ENCODE measurements around the gene SLC5A6.

The SLC5A6 gene

GRCh38 chr2:27162151-27163121 is 49.6 kb downstream of the SLC5A6 start:
- H3K27ac ChIP-seq (replicated peaks; ENCODE audit: low read length), result no peak overlapping the region
- no peak overlapping the region for H2BK120ac ChIP-seq (ENCODE audit: low read depth, low read length)
- H3K4me1 ChIP-seq (ENCODE audit: control insufficient read depth in 2 of 2, insufficient read depth in 1 of 2, low read depth in 1 of 2, low read length in 2 of 2), result no peaks in the 10 kb centered on the region
- H3K79me1 ChIP-seq (ENCODE audit: low read depth, low read length), result no peaks in the 10 kb centered on the region
- no peak overlapping the region for H2AK5ac ChIP-seq (ENCODE audit: low read depth, low read length)
- H4K91ac ChIP-seq (ENCODE audit: low read depth, low read length, poor library complexity), result no peak overlapping the region
- WGBS, 2 donors (ENCODE audit: extremely low coverage in 2 of 2, insufficient read length in 2 of 2, insufficient replicate concordance in 1 of 2), result no CpG with 5 or more reads among the region's 15 CpGs
- H2BK5ac ChIP-seq (ENCODE audit: low read length), result no peak overlapping the region
- no peak overlapping the region for H3K18ac ChIP-seq (ENCODE audit: low read length)
- H3K23ac ChIP-seq (ENCODE audit: low read depth, low read length, poor library complexity), result no peak overlapping the region
- no peaks in the 10 kb centered on the region for H3K36me3 ChIP-seq (replicated peaks in 1 of 2; ENCODE audit: control insufficient read depth in 2 of 2, insufficient read depth in 2 of 2, low read length in 2 of 2)
- no peak overlapping the region for H3K4ac ChIP-seq (ENCODE audit: low read length)
- DNase-seq (ENCODE audit: low spot score), result no peak
- H3K27me3 ChIP-seq (ENCODE audit: control insufficient read depth in 3 of 3, insufficient read depth in 3 of 3, low read depth in 1 of 3, low read length in 3 of 3), result peaks cover 0 to 55% (median 0%) of the 10 kb centered on the region in 3 experiments
- no peak overlapping the region for H2AFZ ChIP-seq (ENCODE audit: low read length)
- no peak overlapping the region for H2BK15ac ChIP-seq (ENCODE audit: low read length)
- H3K4me2 ChIP-seq (ENCODE audit: insufficient read depth, low read length, poor library complexity, severe bottlenecking), result no peak overlapping the region
- no peak overlapping the region for H3K14ac ChIP-seq (ENCODE audit: low read length)
- no peak overlapping the region for H3K4me3 ChIP-seq (ENCODE audit: low read length in 2 of 2)
- H4K8ac ChIP-seq (ENCODE audit: low read depth, low read length), result no peak overlapping the region
- H3K9me3 ChIP-seq (replicated peaks in 1 of 2; ENCODE audit: control insufficient read depth in 2 of 2, insufficient read depth in 1 of 2, low read depth in 1 of 2, low read length in 2 of 2), result no peaks in the 10 kb centered on the region
- no peak overlapping the region for H2BK12ac ChIP-seq (ENCODE audit: low read length)
- H3K9ac ChIP-seq (ENCODE audit: low read depth, low read length, poor library complexity), result no peak overlapping the region

- H3K27ac ChIP-seq (replicated peaks; ENCODE audit: low read length), result no peak overlapping the region
- H3K4me3 ChIP-seq (ENCODE audit: low read length in 2 of 2), result no peak overlapping the region
- no peak overlapping the region for H2AK5ac ChIP-seq (ENCODE audit: low read depth, low read length)
- H2BK15ac ChIP-seq (ENCODE audit: low read length), result no peak overlapping the region
- H2BK5ac ChIP-seq (ENCODE audit: low read length), result no peak overlapping the region
- H3K36me3 ChIP-seq (replicated peaks in 1 of 2; ENCODE audit: control insufficient read depth in 2 of 2, insufficient read depth in 2 of 2, low read length in 2 of 2), result no peaks in the 10 kb centered on the region
- no peak overlapping the region for H2BK120ac ChIP-seq (ENCODE audit: low read depth, low read length)
- no peaks in the 10 kb centered on the region for H3K79me1 ChIP-seq (ENCODE audit: low read depth, low read length)
- peaks cover 0 to under 1% of the 10 kb centered on the region in 2 donors for H3K4me1 ChIP-seq (ENCODE audit: control insufficient read depth in 2 of 2, insufficient read depth in 1 of 2, low read depth in 1 of 2, low read length in 2 of 2)
- H3K14ac ChIP-seq (ENCODE audit: low read length), result no peak overlapping the region
- no peak overlapping the region for H3K23ac ChIP-seq (ENCODE audit: low read depth, low read length, poor library complexity)
- no peak overlapping the region for H3K4me2 ChIP-seq (ENCODE audit: insufficient read depth, low read length, poor library complexity, severe bottlenecking)
- H3K9ac ChIP-seq (ENCODE audit: low read depth, low read length, poor library complexity), result no peak overlapping the region
- no CpG with 5 or more reads among the region's 9 CpGs for WGBS, 2 donors (ENCODE audit: extremely low coverage in 2 of 2, insufficient read length in 2 of 2, insufficient replicate concordance in 1 of 2)
- H3K18ac ChIP-seq (ENCODE audit: low read length), result no peak overlapping the region
- H2AFZ ChIP-seq (ENCODE audit: low read length), result no peak overlapping the region
- no peaks in the 10 kb centered on the region for H3K9me3 ChIP-seq (replicated peaks in 1 of 2; ENCODE audit: control insufficient read depth in 2 of 2, insufficient read depth in 1 of 2, low read depth in 1 of 2, low read length in 2 of 2)
- H3K27me3 ChIP-seq (ENCODE audit: control insufficient read depth in 3 of 3, insufficient read depth in 3 of 3, low read depth in 1 of 3, low read length in 3 of 3), result peaks cover 0 to 36% (median 0%) of the 10 kb centered on the region in 3 experiments
- H4K91ac ChIP-seq (ENCODE audit: low read depth, low read length, poor library complexity), result no peak overlapping the region
- no peak overlapping the region for H4K8ac ChIP-seq (ENCODE audit: low read depth, low read length)
- no peak for DNase-seq (ENCODE audit: low spot score)
- H3K4ac ChIP-seq (ENCODE audit: low read length), result no peak overlapping the region
- no peak overlapping the region for H2BK12ac ChIP-seq (ENCODE audit: low read length)
These were observed 51.9 kb downstream of the SLC5A6 start for GRCh38 chr2:27160191-27160590.

GRCh38 chr2:27159271-27159670 is 52.8 kb downstream of the SLC5A6 start:
- no peak overlapping the region for H3K27ac ChIP-seq (replicated peaks; ENCODE audit: low read length)
- H3K4me2 ChIP-seq (ENCODE audit: insufficient read depth, low read length, poor library complexity, severe bottlenecking), result no peak overlapping the region
- peaks cover 0 to 35% (median 0%) of the 10 kb centered on the region in 3 experiments for H3K27me3 ChIP-seq (ENCODE audit: control insufficient read depth in 3 of 3, insufficient read depth in 3 of 3, low read depth in 1 of 3, low read length in 3 of 3)
- H4K8ac ChIP-seq (ENCODE audit: low read depth, low read length), result no peak overlapping the region
- H3K9ac ChIP-seq (ENCODE audit: low read depth, low read length, poor library complexity), result peak overlapping the region; percentile 3
- H4K91ac ChIP-seq (ENCODE audit: low read depth, low read length, poor library complexity), result no peak overlapping the region
- H3K4me1 ChIP-seq (ENCODE audit: control insufficient read depth in 2 of 2, insufficient read depth in 1 of 2, low read depth in 1 of 2, low read length in 2 of 2), result peaks cover 0 to 2% of the 10 kb centered on the region in 2 donors
- no peaks in the 10 kb centered on the region for H3K9me3 ChIP-seq (replicated peaks in 1 of 2; ENCODE audit: control insufficient read depth in 2 of 2, insufficient read depth in 1 of 2, low read depth in 1 of 2, low read length in 2 of 2)
- H2BK5ac ChIP-seq (ENCODE audit: low read length), result no peak overlapping the region
- no peak overlapping the region for H3K18ac ChIP-seq (ENCODE audit: low read length)
- no peaks in the 10 kb centered on the region for H3K36me3 ChIP-seq (replicated peaks in 1 of 2; ENCODE audit: control insufficient read depth in 2 of 2, insufficient read depth in 2 of 2, low read length in 2 of 2)
- H2BK12ac ChIP-seq (ENCODE audit: low read length), result no peak overlapping the region
- H2AK5ac ChIP-seq (ENCODE audit: low read depth, low read length), result no peak overlapping the region
- no peak overlapping the region for H2BK15ac ChIP-seq (ENCODE audit: low read length)
- H2AFZ ChIP-seq (ENCODE audit: low read length), result peak overlapping the region; percentile 11
- no peak overlapping the region for H3K23ac ChIP-seq (ENCODE audit: low read depth, low read length, poor library complexity)
- no peak overlapping the region for H2BK120ac ChIP-seq (ENCODE audit: low read depth, low read length)
- H3K4ac ChIP-seq (ENCODE audit: low read length), result no peak overlapping the region
- H3K14ac ChIP-seq (ENCODE audit: low read length), result no peak overlapping the region
- DNase-seq (ENCODE audit: low spot score), result no peak
- WGBS, 2 donors (ENCODE audit: extremely low coverage in 2 of 2, insufficient read length in 2 of 2, insufficient replicate concordance in 1 of 2), result no CpG with 5 or more reads among the region's 6 CpGs
- no peaks in the 10 kb centered on the region for H3K79me1 ChIP-seq (ENCODE audit: low read depth, low read length)
- no peak overlapping the region for H3K4me3 ChIP-seq (ENCODE audit: low read length in 2 of 2)

- no peak overlapping the region for H3K4me2 ChIP-seq (ENCODE audit: insufficient read depth, low read length, poor library complexity, severe bottlenecking)
- H3K23ac ChIP-seq (ENCODE audit: low read depth, low read length, poor library complexity), result no peak overlapping the region
- no peak overlapping the region for H2BK15ac ChIP-seq (ENCODE audit: low read length)
- H3K4me3 ChIP-seq (ENCODE audit: low read length in 2 of 2), result no peak overlapping the region
- peak overlapping the region; percentile 18 for H3K18ac ChIP-seq (ENCODE audit: low read length)
- no peak overlapping the region for H3K27ac ChIP-seq (replicated peaks; ENCODE audit: low read length)
- no peak overlapping the region for H3K4ac ChIP-seq (ENCODE audit: low read length)
- DNase-seq (ENCODE audit: low spot score), result no peak
- peaks cover 0 to 43% (median 0%) of the 10 kb centered on the region in 3 experiments for H3K27me3 ChIP-seq (ENCODE audit: control insufficient read depth in 3 of 3, insufficient read depth in 3 of 3, low read depth in 1 of 3, low read length in 3 of 3)
- no peak overlapping the region for H2BK120ac ChIP-seq (ENCODE audit: low read depth, low read length)
- peaks cover 0 to 2% of the 10 kb centered on the region in 2 donors for H3K4me1 ChIP-seq (ENCODE audit: control insufficient read depth in 2 of 2, insufficient read depth in 1 of 2, low read depth in 1 of 2, low read length in 2 of 2)
- H2AFZ ChIP-seq (ENCODE audit: low read length), result no peak overlapping the region
- no peak overlapping the region for H2BK12ac ChIP-seq (ENCODE audit: low read length)
- H3K14ac ChIP-seq (ENCODE audit: low read length), result no peak overlapping the region
- no peaks in the 10 kb centered on the region for H3K79me1 ChIP-seq (ENCODE audit: low read depth, low read length)
- H2BK5ac ChIP-seq (ENCODE audit: low read length), result no peak overlapping the region
- H4K91ac ChIP-seq (ENCODE audit: low read depth, low read length, poor library complexity), result no peak overlapping the region
- no peak overlapping the region for H3K9ac ChIP-seq (ENCODE audit: low read depth, low read length, poor library complexity)
- H2AK5ac ChIP-seq (ENCODE audit: low read depth, low read length), result no peak overlapping the region
- no peak overlapping the region for H4K8ac ChIP-seq (ENCODE audit: low read depth, low read length)
- H3K36me3 ChIP-seq (replicated peaks in 1 of 2; ENCODE audit: control insufficient read depth in 2 of 2, insufficient read depth in 2 of 2, low read length in 2 of 2), result no peaks in the 10 kb centered on the region
- no peaks in the 10 kb centered on the region for H3K9me3 ChIP-seq (replicated peaks in 1 of 2; ENCODE audit: control insufficient read depth in 2 of 2, insufficient read depth in 1 of 2, low read depth in 1 of 2, low read length in 2 of 2)
- no CpG with 5 or more reads among the region's 6 CpGs for WGBS, 2 donors (ENCODE audit: extremely low coverage in 2 of 2, insufficient read length in 2 of 2, insufficient replicate concordance in 1 of 2)
These were observed 53.6 kb downstream of the SLC5A6 start for GRCh38 chr2:27158468-27158867.

Measured in neuronal stem cell (in vitro differentiated cells).